HCT116 (cell line): ENCODE measurements around the gene CNTNAP2. TPM values are rescaled to one million over a fixed set of nuclear protein-coding genes. Genes with fewer than 3 reads are reported as not detected.

Experiments used
- ATAC-seq: fragments of 200-7000 bp; cut with Tn5 transposase; 2 replicates; pipeline ENCODE4 v1.9.1; 2020; ENCODE audit warnings: mild to moderate bottlenecking, moderate library complexity
- BruUV-seq: library from RNA; stranded (reverse); fragments of 400-500 nt; replicated peaks from 2 replicates; lab custom pipeline; 2021; lab: Mats Ljungman, UMichigan
- CTCF ChIA-PET: fragments of 300-600 bp; sonication (Branson Sonifier 250); formaldehyde crosslinking; loops from one replicate; lab custom pipeline; 2021; ENCODE audit warnings: antibody characterized with exemption; lab: Charles Lee
- POLR2A ChIA-PET: fragments of 300-600, 350-600 bp; sonication (Branson Sonifier 250); formaldehyde crosslinking; loops from one replicate; lab custom pipeline; 2021; ENCODE audit warnings: antibody characterized with exemption; lab: Charles Lee
- RAD21 ChIA-PET, 2 experiments: fragments of 300-600 bp; sonication (Branson Sonifier 250); formaldehyde crosslinking; loops; one replicate each; lab custom pipeline; 2023; ENCODE audit warnings: low total read pairs in 2 of 2; ENCODE audit not compliant: uncharacterized antibody in 2 of 2, unreplicated experiment in 2 of 2, low non-redundant PET in 1 of 2; lab: Charles Lee
- DNase-seq: peaks from one replicate; pipeline ENCODE4 v3.0.0-alpha.2; 2010; ENCODE audit warnings: low read depth, low spot score
- H2AFZ ChIP-seq: fragments of 200-600 bp; shearing (Covaris generic), sonication (generic); 2 replicates; pipeline ENCODE4 v1.6.1; 2017; ENCODE audit warnings: low read depth, mixed run types, mixed read lengths, antibody characterized with exemption, low read length; ENCODE audit not compliant: poor library complexity, severe bottlenecking
- H3K27ac ChIP-seq: 2 replicates; pipeline ENCODE4 v1.5.1; 2012; ENCODE audit warnings: low read depth, low read length
- H3K27me3 ChIP-seq: fragments of 200-600 bp; sonication (generic); 2 replicates; pipeline ENCODE4 v1.6.1; 2016; ENCODE audit warnings: mixed run types, low read length, mixed read lengths; ENCODE audit not compliant: insufficient read depth
- H3K36me3 ChIP-seq, 2 experiments: fragments of 200-500 bp in 1 of 2; fragments of 200-600 bp in 1 of 2; sonication (Bioruptor generic) in 1 of 2; sonication (generic) in 1 of 2; 2 replicates each; pipeline versions ENCODE4 v1.5.1 to v1.6.1; 2014 to 2016; ENCODE audit warnings: low read length in 2 of 2, inconsistent platforms in 1 of 2, mixed read lengths in 1 of 2, mixed run types in 1 of 2; ENCODE audit not compliant: insufficient read depth in 2 of 2, control insufficient read depth in 1 of 2
- H3K4me1 ChIP-seq, 2 experiments: fragments of 200-600 bp in 1 of 2; sonication (generic) in 1 of 2; 2 replicates each; pipeline versions ENCODE4 v1.5.1 to v1.6.1; 2012 to 2017; ENCODE audit warnings: low read length in 2 of 2, inconsistent platforms in 1 of 2, mild to moderate bottlenecking in 1 of 2, mixed read lengths in 1 of 2, mixed run types in 1 of 2, moderate library complexity in 1 of 2; ENCODE audit not compliant: insufficient read depth in 2 of 2, control insufficient read depth in 1 of 2
- H3K4me2 ChIP-seq: fragments of 200-600 bp; sonication (generic); 2 replicates; pipeline ENCODE4 v1.6.1; 2017; ENCODE audit warnings: mixed run types, low read length, mixed read lengths
- H3K4me3 ChIP-seq, 2 experiments: fragments of 200-600 bp in 1 of 2; sonication (generic) in 1 of 2; replicated peaks in 1 of 2; 2 replicates each; pipeline ENCODE4 v1.5.1; 2011 to 2016; ENCODE audit warnings: low read length in 2 of 2, control low read depth in 1 of 2, low read depth in 1 of 2, mild to moderate bottlenecking in 1 of 2, mixed read lengths in 1 of 2, mixed run types in 1 of 2
- H3K79me2 ChIP-seq: fragments of 200-600 bp; sonication (generic); 2 replicates; pipeline ENCODE4 v1.6.1; 2017; ENCODE audit warnings: mild to moderate bottlenecking, mixed run types, low read length, moderate library complexity, mixed read lengths; ENCODE audit not compliant: insufficient read depth
- H3K9ac ChIP-seq: fragments of 200-600 bp; sonication (generic); 2 replicates; pipeline ENCODE4 v1.6.1; 2016; ENCODE audit warnings: low read length, mixed read lengths
- H3K9me2 ChIP-seq: fragments of 200-600 bp; sonication (generic), shearing (Covaris generic); 2 replicates; pipeline ENCODE4 v1.6.1; 2017; ENCODE audit warnings: mixed run types, mild to moderate bottlenecking, moderate library complexity; ENCODE audit not compliant: insufficient read depth
- H3K9me3 ChIP-seq, 2 experiments: fragments of 200-500 bp in 1 of 2; fragments of 200-600 bp in 1 of 2; sonication (Bioruptor generic) in 1 of 2; sonication (generic) in 1 of 2; 2 replicates each; pipeline ENCODE4 v1.6.1; 2014 to 2017; ENCODE audit warnings: low read length in 2 of 2, mixed read lengths in 2 of 2, inconsistent platforms in 1 of 2, low read depth in 1 of 2, mild to moderate bottlenecking in 1 of 2, mixed run types in 1 of 2, moderate library complexity in 1 of 2; ENCODE audit not compliant: control insufficient read depth in 1 of 2, insufficient read depth in 1 of 2
- H4K20me1 ChIP-seq: fragments of 200-600 bp; sonication (generic), shearing (Covaris generic); 2 replicates; pipeline ENCODE4 v1.6.1; 2017; ENCODE audit warnings: mixed run types, mild to moderate bottlenecking, moderate library complexity; ENCODE audit not compliant: insufficient read depth
- ATF3 ChIP-seq: IDR thresholded peaks from 2 replicates; pipeline ENCODE4 v1.6.1; 2012
- CBX3 ChIP-seq: IDR thresholded peaks from 2 replicates; pipeline ENCODE4 v1.6.1; 2012; ENCODE audit warnings: low read depth
- CEBPB ChIP-seq: IDR thresholded peaks from 2 replicates; pipeline ENCODE4 v1.6.1; 2012; ENCODE audit warnings: low read depth
- EGR1 ChIP-seq: IDR thresholded peaks from 2 replicates; pipeline ENCODE4 v1.6.1; 2012; ENCODE audit warnings: low read depth
- ELF1 ChIP-seq: IDR thresholded peaks from 2 replicates; pipeline ENCODE4 v1.6.1; 2012; ENCODE audit warnings: low read depth, borderline replicate concordance
- EZH2 ChIP-seq: fragments of 200-600 bp; sonication (generic); IDR thresholded peaks from 2 replicates; pipeline ENCODE4 v1.6.1; 2017; ENCODE audit warnings: antibody characterized with exemption, mixed run types
- EZH2phosphoT487 ChIP-seq: fragments of 200-600 bp; IDR thresholded peaks from 2 replicates; pipeline ENCODE4 v1.6.1; 2018; ENCODE audit warnings: antibody characterized with exemption, borderline replicate concordance
- FOSL1 ChIP-seq: IDR thresholded peaks from 2 replicates; pipeline ENCODE4 v1.6.1; 2012; ENCODE audit warnings: low read depth
- JUND ChIP-seq: IDR thresholded peaks from 2 replicates; pipeline ENCODE4 v1.6.1; 2012
- POLR2A ChIP-seq: IDR thresholded peaks from 2 replicates; pipeline ENCODE4 v1.7.0; 2011; ENCODE audit warnings: borderline replicate concordance; ENCODE audit not compliant: insufficient read depth, insufficient read length; ENCODE audit errors: extremely low read depth
- POLR2AphosphoS5 ChIP-seq: IDR thresholded peaks from 2 replicates; pipeline ENCODE4 v1.6.1; 2011; ENCODE audit warnings: mild to moderate bottlenecking, low read depth, low read length, moderate library complexity
- RAD21 ChIP-seq: IDR thresholded peaks from 2 replicates; pipeline ENCODE4 v1.6.1; 2012; ENCODE audit warnings: low read depth, mild to moderate bottlenecking
- SP1 ChIP-seq: IDR thresholded peaks from 2 replicates; pipeline ENCODE4 v1.6.1; 2012; ENCODE audit warnings: low read depth
- SRF ChIP-seq: IDR thresholded peaks from 2 replicates; pipeline ENCODE4 v1.6.1; 2012; ENCODE audit warnings: low read depth
- TCF7L2 ChIP-seq: IDR thresholded peaks from 2 replicates; pipeline ENCODE4 v1.7.0; 2011; ENCODE audit warnings: borderline replicate concordance, inconsistent platforms; ENCODE audit not compliant: insufficient read depth, insufficient read length; ENCODE audit errors: extremely low read depth
- YY1 ChIP-seq: IDR thresholded peaks from 2 replicates; pipeline ENCODE4 v1.6.1; 2011; ENCODE audit warnings: low read length, low read depth, moderate library complexity, mild to moderate bottlenecking; ENCODE audit not compliant: insufficient replicate concordance; ENCODE audit errors: extremely low read depth
- ZNF274 ChIP-seq: fragments of 200-500 bp; sonication (Bioruptor generic); IDR thresholded peaks from 2 replicates; pipeline ENCODE4 v1.6.1; 2014; ENCODE audit warnings: mild to moderate bottlenecking, low read depth, low read length, inconsistent platforms
- intact Hi-C: fragments of 100-400 bp; cut with micrococcal nuclease; formaldehyde crosslinking; loops from 2 replicates; pipeline ENCODE4 v1.10.0; 2022
- total RNA-seq: library from RNA; stranded (reverse); gene quantifications from one replicate; pipeline ENCODE4 v1.2.1, GENCODE V29; 2021; ENCODE audit not compliant: unreplicated experiment
- TF ChIP-seq, protein P1 (sequence below): IDR thresholded peaks from 2 replicates; pipeline ENCODE4 v1.6.1; 2011; ENCODE audit warnings: mild to moderate bottlenecking, low read length, moderate library complexity; ENCODE audit not compliant: insufficient replicate concordance; ENCODE audit errors: extremely low read depth
- TF ChIP-seq, protein P2 (sequence below): IDR thresholded peaks from 2 replicates; pipeline ENCODE4 v1.6.1; 2012

CNTNAP2 gene
- total RNA-seq, 1 experiment from 2014 or later = 0.37 TPM

DNA sequence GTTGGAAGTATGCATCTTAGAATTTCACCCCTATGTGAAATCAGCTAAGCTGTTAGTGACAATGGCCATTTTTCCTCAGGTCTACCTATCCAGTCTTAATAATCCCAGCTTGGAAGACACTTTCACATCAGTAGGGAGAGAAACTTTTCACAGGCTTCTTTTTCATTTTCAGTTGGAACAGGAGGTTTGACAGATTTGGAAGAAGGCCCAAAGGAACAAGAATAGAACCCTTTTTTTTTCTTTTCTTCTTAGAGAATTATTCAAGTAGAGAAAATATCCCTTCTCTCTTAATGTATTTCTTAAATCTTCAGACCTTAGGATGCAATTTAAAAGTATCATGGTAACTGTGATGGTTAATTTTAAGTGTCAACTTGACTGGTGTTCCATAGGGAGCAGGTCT, 2063.5 kb downstream of the CNTNAP2 start:
- H3K36me3 ChIP-seq = no peaks in the 10 kb centered on the region
- CTCF ChIA-PET = no interaction called here

More for the DNA sequence above, 2063.5 kb downstream of the CNTNAP2 start:
- Histone ChIP-seq H3K4me2 (no peak overlapping the region), H3K9me2 (no peaks in the 10 kb centered on the region), H3K9ac (no peak overlapping the region), H2AFZ (no peak overlapping the region), H3K27ac (no peak overlapping the region)
- DNase-seq = no peak
- no peak for ATAC-seq
- intact Hi-C loops = no loop called here
- TF ChIP-seq POLR2A (no peak), EZH2phosphoT487 (no peak), POLR2AphosphoS5 (no peak), CEBPB (no peak), ATF3 (no peak), JUND (no peak), ELF1 (no peak), TCF7L2 (no peak), EGR1 (no peak), FOSL1 (no peak), SP1 (no peak), ZNF274 (no peak), EZH2 (no peak), YY1 (no peak), RAD21 (no peak), SRF (no peak), CBX3 (no peak)
- TF ChIP-seq, protein P1, sequence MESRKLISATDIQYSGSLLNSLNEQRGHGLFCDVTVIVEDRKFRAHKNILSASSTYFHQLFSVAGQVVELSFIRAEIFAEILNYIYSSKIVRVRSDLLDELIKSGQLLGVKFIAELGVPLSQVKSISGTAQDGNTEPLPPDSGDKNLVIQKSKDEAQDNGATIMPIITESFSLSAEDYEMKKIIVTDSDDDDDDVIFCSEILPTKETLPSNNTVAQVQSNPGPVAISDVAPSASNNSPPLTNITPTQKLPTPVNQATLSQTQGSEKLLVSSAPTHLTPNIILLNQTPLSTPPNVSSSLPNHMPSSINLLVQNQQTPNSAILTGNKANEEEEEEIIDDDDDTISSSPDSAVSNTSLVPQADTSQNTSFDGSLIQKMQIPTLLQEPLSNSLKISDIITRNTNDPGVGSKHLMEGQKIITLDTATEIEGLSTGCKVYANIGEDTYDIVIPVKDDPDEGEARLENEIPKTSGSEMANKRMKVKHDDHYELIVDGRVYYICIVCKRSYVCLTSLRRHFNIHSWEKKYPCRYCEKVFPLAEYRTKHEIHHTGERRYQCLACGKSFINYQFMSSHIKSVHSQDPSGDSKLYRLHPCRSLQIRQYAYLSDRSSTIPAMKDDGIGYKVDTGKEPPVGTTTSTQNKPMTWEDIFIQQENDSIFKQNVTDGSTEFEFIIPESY = no peak
- TF ChIP-seq, protein P2, sequence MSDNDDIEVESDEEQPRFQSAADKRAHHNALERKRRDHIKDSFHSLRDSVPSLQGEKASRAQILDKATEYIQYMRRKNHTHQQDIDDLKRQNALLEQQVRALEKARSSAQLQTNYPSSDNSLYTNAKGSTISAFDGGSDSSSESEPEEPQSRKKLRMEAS = no peak
- TF ChIP-seq, all 23 proteins: peak for 0
- no peaks in the 10 kb centered on the region for H3K4me1 ChIP-seq
- no peaks in the 10 kb centered on the region for H4K20me1 ChIP-seq
- no peaks in the 10 kb centered on the region for H3K79me2 ChIP-seq
- H3K9me3 ChIP-seq = no peaks in the 10 kb centered on the region
- ChIA-PET RAD21 (no interaction called here), POLR2A (no interaction called here)
- H3K27me3 ChIP-seq = no peaks in the 10 kb centered on the region
- BruUV-seq = no TSS peak
- H3K4me3 ChIP-seq = no peak overlapping the region
